B cell (primary cell): ENCODE measurements around the gene RRAS2.

Source experiments
- EZH2 ChIP-seq: IDR thresholded peaks from 2 replicates; pipeline ENCODE4 v1.6.1; 2012; ENCODE audit warnings: borderline replicate concordance, low read depth, mild to moderate bottlenecking, moderate library complexity, low read length; ENCODE audit not compliant: insufficient read depth, poor library complexity, severe bottlenecking
- TF ChIP-seq, protein P1 (sequence below): fragments of 200-600 bp; IDR thresholded peaks from one replicate; pipeline ENCODE4 v1.8.0; 2022; ENCODE audit warnings: antibody characterized with exemption, mild to moderate bottlenecking

DNA sequence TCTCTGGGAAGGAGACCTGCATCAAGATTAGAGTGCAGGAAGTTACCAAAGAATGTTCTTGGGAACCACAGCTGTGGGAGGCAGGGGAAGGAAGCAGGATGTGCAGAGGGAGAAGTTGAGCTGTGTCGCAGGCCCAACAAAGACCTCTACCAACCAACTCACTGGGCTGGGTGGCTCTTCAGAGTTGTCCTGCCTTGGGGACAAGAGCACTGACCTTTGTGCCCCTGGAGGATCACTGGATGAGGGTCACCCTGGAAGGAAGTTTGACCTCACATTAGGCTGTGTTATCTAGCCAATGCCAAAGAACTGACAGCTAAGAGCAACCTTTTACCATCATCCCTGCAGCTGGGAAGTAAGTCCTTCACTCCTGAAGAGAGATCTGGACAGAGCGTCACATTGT is 130.6 kb downstream of the RRAS2 start:
- TF ChIP-seq, protein P1, sequence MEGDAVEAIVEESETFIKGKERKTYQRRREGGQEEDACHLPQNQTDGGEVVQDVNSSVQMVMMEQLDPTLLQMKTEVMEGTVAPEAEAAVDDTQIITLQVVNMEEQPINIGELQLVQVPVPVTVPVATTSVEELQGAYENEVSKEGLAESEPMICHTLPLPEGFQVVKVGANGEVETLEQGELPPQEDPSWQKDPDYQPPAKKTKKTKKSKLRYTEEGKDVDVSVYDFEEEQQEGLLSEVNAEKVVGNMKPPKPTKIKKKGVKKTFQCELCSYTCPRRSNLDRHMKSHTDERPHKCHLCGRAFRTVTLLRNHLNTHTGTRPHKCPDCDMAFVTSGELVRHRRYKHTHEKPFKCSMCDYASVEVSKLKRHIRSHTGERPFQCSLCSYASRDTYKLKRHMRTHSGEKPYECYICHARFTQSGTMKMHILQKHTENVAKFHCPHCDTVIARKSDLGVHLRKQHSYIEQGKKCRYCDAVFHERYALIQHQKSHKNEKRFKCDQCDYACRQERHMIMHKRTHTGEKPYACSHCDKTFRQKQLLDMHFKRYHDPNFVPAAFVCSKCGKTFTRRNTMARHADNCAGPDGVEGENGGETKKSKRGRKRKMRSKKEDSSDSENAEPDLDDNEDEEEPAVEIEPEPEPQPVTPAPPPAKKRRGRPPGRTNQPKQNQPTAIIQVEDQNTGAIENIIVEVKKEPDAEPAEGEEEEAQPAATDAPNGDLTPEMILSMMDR: no peak
- TF ChIP-seq EZH2: no peak
